ENCODE data around the gene RNF114.
A peak's percentile ranks its signal among the peaks of the same experiment; 100 is the strongest.

Gene RNF114

DNA sequence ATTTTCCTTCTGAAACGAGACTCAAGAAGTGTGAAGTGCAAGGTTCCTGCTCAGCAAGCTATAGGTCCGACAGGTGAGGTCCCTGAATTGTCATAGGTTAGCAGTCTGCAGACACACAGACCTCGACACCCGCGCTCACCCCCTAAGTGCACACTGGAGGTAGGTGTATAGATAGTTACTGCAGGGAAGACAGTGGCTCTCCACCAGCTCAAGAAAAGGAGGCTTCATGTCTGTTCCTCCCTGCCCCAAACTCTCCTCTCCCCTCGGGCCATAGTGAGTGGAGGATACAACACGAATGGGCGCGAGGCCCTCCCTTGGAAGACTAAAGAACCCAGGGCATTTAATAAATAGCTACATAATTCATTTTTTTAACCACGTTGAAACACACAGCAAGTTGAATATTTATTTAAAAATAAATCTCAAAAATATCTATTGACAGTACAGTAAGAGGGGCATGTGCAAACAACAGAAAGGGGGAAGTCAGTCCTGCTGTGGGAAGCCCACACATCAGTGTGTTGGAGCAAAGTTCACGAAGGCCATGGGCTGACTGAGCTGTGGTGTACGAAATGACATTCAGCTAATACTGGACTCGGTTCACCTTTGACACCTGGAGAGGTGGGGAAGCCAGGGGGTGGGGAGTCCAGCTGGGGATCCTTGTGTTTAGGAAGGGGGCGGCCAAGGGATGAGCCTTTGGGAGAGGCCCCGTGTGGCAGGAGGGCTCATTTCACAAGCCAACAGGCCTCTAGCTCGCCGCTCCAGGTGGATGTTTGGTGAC is 31.6 kb upstream of the RNF114 start:
- no peak for DNase-seq

- no peak for DNase-seq
Measured at GRCh38 chr20:49905415-49906091, 30.6 kb upstream of the RNF114 start.

GRCh38 chr20:49906101-49906604 is 30.0 kb upstream of the RNF114 start:
- DNase-seq: no peak

DNA sequence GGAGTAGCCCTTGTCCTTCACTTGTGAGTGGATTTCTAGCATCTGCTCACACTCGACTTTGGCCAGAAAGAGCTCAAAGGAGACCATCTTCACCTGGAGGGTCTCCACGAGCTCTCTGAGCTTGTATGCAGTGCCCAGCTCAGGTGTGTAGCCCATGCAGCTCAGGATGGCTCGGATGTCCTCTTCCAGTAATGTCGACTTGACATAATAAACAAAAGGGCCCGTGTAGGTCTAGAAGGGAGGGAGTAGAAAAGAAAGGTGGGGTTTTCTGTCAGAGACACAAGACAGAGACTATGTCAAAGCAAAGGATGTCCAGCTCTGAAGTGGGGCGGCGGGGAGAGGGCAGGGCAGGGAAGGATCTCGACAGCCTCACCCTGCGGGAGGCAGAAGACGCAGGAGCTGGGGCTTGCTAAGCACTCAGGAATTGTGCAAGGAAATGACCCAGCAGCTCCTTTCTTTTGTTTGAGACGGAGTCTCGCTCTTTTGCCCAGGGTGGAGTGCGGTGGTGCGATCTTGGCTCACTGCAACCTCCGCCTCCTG is 29.5 kb upstream of the RNF114 start:
- DNase-seq: no peak

DNA sequence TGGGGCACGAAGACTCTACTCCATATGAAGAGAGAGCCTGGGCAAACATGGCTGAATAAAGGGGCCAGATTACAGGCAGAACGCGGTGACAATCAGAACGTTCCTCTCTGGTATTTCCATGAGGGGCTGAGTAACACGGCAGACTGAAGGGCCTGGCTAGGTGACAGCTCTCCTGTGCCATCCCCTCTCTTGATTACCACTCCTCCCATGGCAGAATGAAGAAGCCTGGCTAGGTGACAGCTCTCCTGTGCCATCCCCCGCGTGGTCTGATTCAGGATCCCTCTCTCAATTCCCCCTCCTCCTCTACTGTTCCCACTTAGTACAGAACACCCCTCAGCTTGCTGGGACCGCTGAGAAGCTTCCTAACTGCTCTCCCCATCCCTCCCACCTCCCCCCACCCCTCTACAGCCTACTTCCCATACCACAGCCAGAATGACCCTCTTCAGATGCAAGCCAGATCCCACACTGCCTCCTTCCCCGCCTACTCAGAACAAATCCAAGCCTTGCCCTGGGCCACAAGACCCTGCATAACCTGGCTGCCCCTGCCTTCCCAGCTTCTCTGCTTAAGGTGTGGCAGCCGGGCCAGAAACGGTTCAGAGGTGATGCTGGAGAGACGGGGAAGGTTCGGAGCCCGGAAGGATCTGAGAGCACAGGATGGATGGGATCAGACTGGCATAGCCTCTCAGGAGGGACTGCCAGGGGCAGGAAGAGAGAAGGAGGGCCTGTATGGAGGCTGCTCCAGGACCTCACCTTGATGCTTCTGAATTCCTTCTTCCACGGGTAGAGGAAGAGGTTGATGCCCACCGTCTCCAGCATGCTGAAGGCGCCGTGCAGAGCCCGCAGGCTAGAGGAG is 28.6 kb upstream of the RNF114 start:
- DNase-seq: no peak

DNA sequence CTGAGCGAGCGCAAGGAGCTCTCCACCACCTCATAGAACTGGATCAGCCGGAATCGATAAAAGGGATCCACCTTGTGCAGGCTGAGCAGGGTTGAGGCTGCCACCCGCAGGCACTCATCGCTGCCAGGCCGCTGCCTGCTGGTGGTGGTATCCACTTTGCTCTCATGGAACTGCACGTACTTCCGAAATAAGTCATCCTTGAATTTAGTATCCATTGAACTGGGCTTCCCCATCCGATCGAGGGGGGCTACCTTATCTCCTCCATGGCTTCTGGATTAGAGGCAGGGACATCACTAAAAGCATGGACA is 28.0 kb upstream of the RNF114 start:
- no peak for DNase-seq

DNA sequence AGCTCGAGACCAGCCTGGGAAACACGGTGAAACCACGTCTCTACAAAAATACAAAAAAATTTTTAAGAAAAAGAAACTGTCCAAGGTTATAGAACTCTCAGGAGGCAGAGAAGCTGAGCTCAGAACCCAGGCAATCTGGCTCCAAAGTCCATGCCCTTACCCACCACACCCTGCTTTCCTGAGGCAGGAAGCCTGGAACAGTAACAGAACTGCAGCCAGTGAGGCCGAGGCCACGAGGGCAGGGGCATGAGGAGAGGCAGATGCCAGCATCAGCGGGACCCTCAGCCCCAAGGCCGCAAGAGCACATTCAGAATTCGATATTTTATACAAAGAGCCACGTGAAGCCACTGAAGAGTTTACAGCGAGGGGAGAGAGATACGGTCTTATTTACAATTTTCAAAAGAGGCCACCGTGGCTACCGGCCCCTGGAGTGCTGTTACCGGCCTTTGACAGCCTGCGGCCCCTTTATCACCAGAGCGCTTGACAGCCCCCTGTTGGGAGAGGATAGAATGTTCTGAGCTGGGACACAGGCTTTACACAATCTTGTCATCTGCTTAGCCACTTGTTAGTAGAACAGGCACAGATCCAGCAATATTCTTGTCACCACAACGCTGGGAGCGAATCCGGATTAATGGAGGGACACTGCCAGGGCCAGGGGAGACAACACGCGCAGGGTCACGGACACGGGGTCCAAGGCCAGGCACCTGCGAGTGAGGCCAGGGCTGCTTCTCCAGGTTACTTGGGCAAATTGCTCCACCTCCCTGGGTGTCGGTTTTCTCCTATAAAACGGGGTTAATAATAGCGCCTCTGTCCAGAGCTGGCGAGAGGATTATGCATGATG is 26.5 kb upstream of the RNF114 start:
- DNase-seq: no peak

DNA sequence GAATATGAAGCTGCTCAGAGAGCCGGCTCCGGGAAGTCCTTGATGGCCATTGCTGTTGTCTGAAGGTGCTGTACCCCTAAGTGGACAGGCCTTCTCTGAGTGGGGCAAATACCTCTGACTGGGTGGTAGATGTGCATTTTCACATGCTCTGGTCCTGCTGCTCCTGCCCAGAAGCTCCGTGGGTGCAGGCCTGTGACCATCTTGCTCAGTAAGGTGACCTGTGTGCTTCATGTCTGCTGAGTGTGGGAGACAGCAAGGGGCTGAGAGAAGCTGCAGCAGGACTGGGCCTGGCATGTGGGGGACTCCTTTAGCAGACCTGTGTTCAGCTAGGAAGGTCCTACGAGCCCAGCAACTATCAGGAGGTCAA is 25.9 kb upstream of the RNF114 start:
- no peak for DNase-seq

GRCh38 chr20:49913399-49914047 is 22.7 kb upstream of the RNF114 start:
- no peak for DNase-seq

GRCh38 chr20:49914310-49915117 is 21.7 kb upstream of the RNF114 start:
- peak; percentile 35 for DNase-seq

GRCh38 chr20:49915118-49915379 is 21.1 kb upstream of the RNF114 start:
- no peak for DNase-seq

DNA sequence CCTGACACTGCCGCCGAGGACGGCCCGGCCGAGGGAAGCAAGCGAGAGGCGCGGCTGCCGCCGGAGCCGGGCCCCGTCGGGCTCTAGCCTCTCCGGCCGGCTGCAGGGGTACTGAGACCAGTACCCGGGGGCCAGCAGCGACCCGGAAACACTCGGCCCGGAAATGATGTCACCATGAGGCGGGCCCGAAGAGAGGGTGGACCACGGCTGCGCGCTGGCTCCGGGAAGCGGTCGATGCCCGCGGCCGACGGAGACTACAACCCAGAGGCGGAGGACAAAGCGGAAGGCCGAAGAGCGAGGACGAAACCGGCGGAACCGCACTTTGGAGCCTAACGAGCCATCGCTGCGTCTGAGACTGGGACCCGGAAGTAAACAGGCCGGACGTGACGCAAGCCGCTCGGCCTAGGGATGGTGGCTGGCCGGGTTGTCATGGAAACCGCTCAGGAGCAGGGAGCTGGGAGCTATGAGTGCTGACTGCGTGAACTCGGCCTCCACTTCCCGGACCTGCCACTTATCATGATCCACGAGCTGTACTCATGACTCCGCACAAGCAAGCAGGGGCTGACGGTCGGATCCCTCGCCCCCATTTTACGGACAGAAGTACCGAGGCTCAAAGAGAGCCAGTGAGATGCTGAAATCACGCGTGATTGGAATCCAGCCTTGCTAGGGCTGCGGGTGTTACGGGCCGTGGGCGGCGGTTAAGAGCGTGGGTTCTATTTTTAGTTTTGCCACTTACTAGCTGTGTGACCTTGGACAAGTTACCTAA is 20.6 kb upstream of the RNF114 start, which contains the start of gene SPATA2:
SPATA2 (minus strand) TSS at position 150 of the 766 bp plus-strand sequence. CDS start 7,039 bp downstream, outside the sequence.
- DNase-seq: peak; percentile 95

DNA sequence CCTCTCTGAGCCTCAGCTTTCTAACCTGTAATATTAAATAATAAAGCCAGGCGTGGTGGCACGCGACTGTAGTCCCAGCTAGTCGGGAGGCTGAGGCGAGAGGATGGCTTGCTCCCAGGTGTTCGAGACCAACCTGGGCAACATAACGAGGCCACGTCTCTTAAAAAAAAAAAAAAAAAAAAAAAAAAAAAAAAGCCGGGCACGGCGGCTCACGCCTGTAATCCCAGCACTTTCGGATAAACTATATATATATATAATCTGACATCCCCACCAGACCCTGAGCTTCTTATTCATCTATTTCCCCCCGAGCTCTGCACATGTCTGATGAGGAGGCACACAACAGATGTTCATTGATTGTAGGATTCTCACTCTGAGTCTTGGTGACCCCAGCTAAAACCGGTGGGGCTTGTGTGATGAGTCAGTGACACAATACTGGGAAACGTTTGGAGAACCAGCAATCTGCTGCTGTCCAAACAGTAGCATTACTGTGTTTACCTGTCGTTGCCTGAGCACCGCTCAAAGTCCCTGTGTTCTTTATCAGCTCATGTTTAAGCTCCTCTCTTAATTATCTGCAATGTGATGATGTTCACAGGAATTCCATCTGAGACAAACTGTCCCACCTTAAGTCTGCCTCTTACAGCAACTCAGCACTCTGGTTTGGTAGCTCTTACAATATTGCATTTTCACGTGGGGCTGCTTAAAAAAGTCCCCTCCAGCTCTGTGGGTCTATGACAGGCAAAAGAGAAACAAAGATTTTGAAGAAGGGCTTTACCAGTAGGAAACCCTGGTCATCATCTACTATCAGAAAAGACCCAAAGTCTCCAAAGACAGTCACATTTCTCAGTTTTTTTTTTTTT is 19.8 kb upstream of the RNF114 start:
- peak; percentile 59 for DNase-seq

DNA sequence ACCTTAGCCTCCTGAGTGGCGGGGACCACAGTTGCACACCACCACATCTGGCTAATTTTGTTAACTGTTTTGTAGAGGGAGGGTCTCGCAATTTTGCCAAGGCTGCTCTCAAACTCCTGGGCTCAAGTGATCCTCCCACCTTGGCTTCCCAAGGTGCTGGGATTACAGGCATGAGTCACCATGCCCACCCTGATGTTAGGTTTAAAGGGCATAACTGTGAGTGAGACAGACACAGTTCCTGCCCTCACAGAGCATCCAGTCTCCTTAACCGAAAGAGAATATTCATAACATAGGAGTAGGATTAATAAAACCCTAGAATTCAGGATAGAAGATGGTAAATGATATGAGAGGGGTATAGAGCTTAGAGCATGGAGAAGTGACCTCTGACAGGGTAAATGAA is 17.8 kb upstream of the RNF114 start:
- no peak for DNase-seq

GRCh38 chr20:49919009-49919408 is 17.2 kb upstream of the RNF114 start:
- no peak for DNase-seq

DNA sequence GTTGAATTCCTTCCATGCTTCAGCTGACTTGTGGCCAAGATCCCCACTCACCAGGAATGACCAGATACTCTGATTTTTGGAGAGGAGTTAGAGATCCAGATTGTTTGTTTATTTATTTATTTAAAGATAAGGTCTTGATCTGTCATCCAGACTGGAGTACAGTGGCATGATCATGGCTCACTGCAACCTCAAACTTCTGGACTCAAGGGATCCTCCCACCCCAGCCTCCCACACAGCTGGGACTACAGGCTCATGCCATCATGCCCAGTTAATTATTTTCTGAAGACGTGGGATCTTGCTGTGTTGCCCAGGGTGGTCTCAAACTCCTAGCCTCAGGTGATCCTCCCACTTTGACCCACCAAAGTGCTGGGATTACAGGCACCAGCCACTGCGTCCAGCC is 16.7 kb upstream of the RNF114 start:
- no peak for DNase-seq

GRCh38 chr20:49924247-49924646 is 11.9 kb upstream of the RNF114 start:
- DNase-seq: no peak

- DNase-seq: peak; percentile 73
Measured at GRCh38 chr20:49925901-49926454, 10.2 kb upstream of the RNF114 start.
